HepG2 (cell line): ENCODE results near the gene TTBK2. TPM values are rescaled to one million over a fixed set of nuclear protein-coding genes. Genes with fewer than 3 reads are reported as not detected.

Experiments used
- ATAC-seq: fragments of 200-7000 bp; cut with Tn5 transposase; 3 replicates; pipeline ENCODE4 v1.9.1; 2020; ENCODE audit warnings: mild to moderate bottlenecking, moderate library complexity
- BruUV-seq: library from RNA; stranded (reverse); fragments of 400-500 nt; replicated peaks from 2 replicates; lab custom pipeline; 2021; lab: Mats Ljungman, UMichigan
- CTCF ChIA-PET: fragments of 300-600 bp; formaldehyde crosslinking; extraction: SDS; loops from one replicate; lab custom pipeline; 2021; ENCODE audit warnings: low total read pairs, inconsistent platforms, low intra/inter-chr PET ratio; lab: Yijun Ruan, JAX
- POLR2A ChIA-PET: fragments of 350-600 bp; sonication (Branson Sonifier 250); formaldehyde crosslinking; loops from one replicate; lab custom pipeline; 2020; ENCODE audit warnings: antibody characterized with exemption, inconsistent platforms; lab: Yijun Ruan, JAX
- DNase-seq: peaks from one replicate; pipeline ENCODE4 v3.0.0-alpha.2; 2015; ENCODE audit warnings: low spot score
- FAIRE-seq: peaks from 3 replicates; lab custom pipeline; 2011; peaks lifted over from hg19 to GRCh38; lab: Jason Lieb, UNC
- H2AFZ ChIP-seq: one replicate; pipeline ENCODE4 v1.6.1; 2011; ENCODE audit warnings: low read length, inconsistent platforms
- H3K27ac ChIP-seq: fragments of 300-600 bp; 3 replicates; pipeline ENCODE4 v1.8.0; 2011; ENCODE audit warnings: mixed run types, mild to moderate bottlenecking, mixed read lengths, low read length, inconsistent platforms; ENCODE audit not compliant: insufficient read depth; ENCODE audit errors: extremely low read length
- H3K27me3 ChIP-seq, 2 experiments: fragments of 200-600 bp in 1 of 2; 2 replicates in 1 of 2; 3 replicates in 1 of 2; pipeline versions ENCODE4 v1.6.0 to v1.8.0; 2011; ENCODE audit warnings: low read length in 2 of 2, mild to moderate bottlenecking in 2 of 2, moderate library complexity in 2 of 2, inconsistent platforms in 1 of 2; ENCODE audit not compliant: insufficient read depth in 2 of 2, control insufficient read depth in 1 of 2
- H3K36me3 ChIP-seq, 2 experiments: fragments of 200-600 bp in 1 of 2; replicated peaks in 1 of 2; 2 replicates in 1 of 2; 3 replicates in 1 of 2; pipeline versions ENCODE4 v1.5.1 to v1.8.0; 2011; ENCODE audit warnings: low read length in 2 of 2, inconsistent platforms in 1 of 2; ENCODE audit not compliant: insufficient read depth in 2 of 2, control insufficient read depth in 1 of 2
- H3K4me1 ChIP-seq: 2 replicates; pipeline ENCODE4 v1.5.1; 2012; ENCODE audit warnings: low read length, inconsistent platforms; ENCODE audit not compliant: insufficient read depth
- H3K4me2 ChIP-seq: 2 replicates; pipeline ENCODE4 v1.6.0; 2011; ENCODE audit warnings: low read depth, low read length, inconsistent platforms
- H3K4me3 ChIP-seq, 3 experiments: fragments of 200-600 bp in 1 of 3; sonication (generic), shearing (Covaris generic) in 1 of 3; replicated peaks in 1 of 3; 2 replicates each; pipeline ENCODE4 v1.5.1; 2011 to 2016; ENCODE audit warnings: low read length in 3 of 3, inconsistent platforms in 2 of 3, low read depth in 2 of 3, mild to moderate bottlenecking in 2 of 3, control low read depth in 1 of 3, mixed read lengths in 1 of 3; ENCODE audit not compliant: insufficient read depth in 1 of 3
- H3K79me2 ChIP-seq: one replicate; pipeline ENCODE4 v1.6.1; 2011; ENCODE audit warnings: low read length, inconsistent platforms; ENCODE audit not compliant: insufficient read depth
- H3K9ac ChIP-seq: 2 replicates; pipeline ENCODE4 v1.6.0; 2011; ENCODE audit warnings: mild to moderate bottlenecking, low read depth, low read length, inconsistent platforms; ENCODE audit not compliant: insufficient read depth
- H3K9me3 ChIP-seq: 2 replicates; pipeline ENCODE4 v1.5.1; 2012; ENCODE audit warnings: mild to moderate bottlenecking, low read length
- H4K20me1 ChIP-seq: 2 replicates; pipeline ENCODE4 v1.6.0; 2011; ENCODE audit warnings: inconsistent platforms, mild to moderate bottlenecking, low read length, moderate library complexity; ENCODE audit not compliant: insufficient read depth
- KDM2A ChIP-seq: sonication (generic); formaldehyde crosslinking; IDR thresholded peaks from 2 replicates; pipeline ENCODE4 v1.4.0; 2020; ENCODE audit warnings: low read depth, missing genetic modification reagents, borderline replicate concordance
- MXD4 ChIP-seq: IDR thresholded peaks from 2 replicates; pipeline ENCODE4 v1.6.1; 2016; ENCODE audit warnings: mild to moderate bottlenecking, missing biosample characterization, missing genetic modification reagents
- NFKBIZ ChIP-seq: IDR thresholded peaks from 2 replicates; pipeline ENCODE4 v1.6.1; 2018; ENCODE audit warnings: missing genetic modification reagents, missing compliant biosample characterization
- RFXANK ChIP-seq: IDR thresholded peaks from 2 replicates; pipeline ENCODE4 v1.6.1; 2016
- SCMH1 ChIP-seq: sonication (generic); formaldehyde crosslinking; IDR thresholded peaks from 2 replicates; pipeline ENCODE4 v1.9.0; 2021; ENCODE audit warnings: missing genetic modification reagents, mild to moderate bottlenecking, borderline replicate concordance
- USF2 ChIP-seq, 2 experiments: sonication (generic) in 1 of 2; formaldehyde crosslinking in 1 of 2; IDR thresholded peaks; 2 replicates each; pipeline versions ENCODE4 v1.5.1 to v1.6.1; 2011 to 2020; ENCODE audit warnings: borderline replicate concordance in 1 of 2, low read depth in 1 of 2, low read length in 1 of 2, mild to moderate bottlenecking in 1 of 2, missing genetic modification reagents in 1 of 2, moderate library complexity in 1 of 2
- ZFP1 ChIP-seq: IDR thresholded peaks from 2 replicates; pipeline ENCODE4 v1.6.1; 2016
- ZNF354B ChIP-seq: sonication (generic); formaldehyde crosslinking; IDR thresholded peaks from 2 replicates; pipeline ENCODE4 v1.8.0; 2022; ENCODE audit warnings: mild to moderate bottlenecking, missing genetic modification reagents
- ZNF44 ChIP-seq: sonication (generic); formaldehyde crosslinking; IDR thresholded peaks from 2 replicates; pipeline ENCODE4 v1.5.1; 2020; ENCODE audit warnings: mild to moderate bottlenecking, missing genetic modification reagents
- ZNF547 ChIP-seq: sonication (generic); formaldehyde crosslinking; IDR thresholded peaks from 2 replicates; pipeline ENCODE4 v1.5.1; 2020; ENCODE audit warnings: mild to moderate bottlenecking, missing genetic modification reagents
- ZNF724P ChIP-seq: sonication (generic); formaldehyde crosslinking; IDR thresholded peaks from 2 replicates; pipeline ENCODE4 v1.8.0; 2022; ENCODE audit warnings: missing genetic modification reagents, borderline replicate concordance
- ZZZ3 ChIP-seq: sonication (generic); formaldehyde crosslinking; IDR thresholded peaks from 2 replicates; pipeline ENCODE4 v1.4.0; 2020; ENCODE audit warnings: missing genetic modification reagents, mild to moderate bottlenecking, borderline replicate concordance
- WGBS: methylation state at CpG from one replicate; pipeline ENCODE4 v1.1.6; 2017; ENCODE audit warnings: low lambda C conversion rate; 5-methylcytosine and 5-hydroxymethylcytosine counted together
- in situ Hi-C: cut with HindIII; loops from 2 replicates; pipeline ENCODE4 v1.10.0; 2017; ENCODE audit warnings: low pct_unique_long_range_greater_than_20kb; ENCODE audit not compliant: extremely low pct_ligation_motif_present
- intact Hi-C: fragments of 100-400 bp; cut with micrococcal nuclease; formaldehyde crosslinking; loops from one replicate; pipeline ENCODE4 v1.10.0; 2022; ENCODE audit not compliant: unreplicated experiment
- polyA plus RNA-seq, 8 experiments: library from polyadenylated mRNA; depleted of rRNA in 3 of 8; stranded (reverse) in 7 of 8; unstranded in 1 of 8; fragments of >200 nt; fragmentation: Illumina TruSeq in 4 of 8; extraction: Trizol in 4 of 8; gene quantifications; 2 replicates each; pipeline versions ENCODE4 v1.2.1 to v1.2.3, GENCODE V29; 2011 to 2016; ENCODE audit warnings: low read depth in 4 of 8, missing spikeins in 1 of 8, mixed read lengths in 1 of 8; ENCODE audit not compliant: insufficient read depth in 1 of 8
- total RNA-seq, 5 experiments: library from RNA; depleted of rRNA; stranded (reverse); fragments of >200 nt; fragmentation: Illumina TruSeq; extraction: Trizol; gene quantifications; 2 replicates each; pipeline ENCODE4 v1.2.3, GENCODE V29; 2016; ENCODE audit warnings: low read depth in 1 of 5
- TF ChIP-seq, protein P1 (sequence below): IDR thresholded peaks from 2 replicates; pipeline ENCODE4 v1.6.1; 2016; ENCODE audit warnings: control low read depth
- TF ChIP-seq, protein P2 (sequence below): sonication (generic); formaldehyde crosslinking; IDR thresholded peaks from 2 replicates; pipeline ENCODE4 v1.5.0; 2020; ENCODE audit warnings: mild to moderate bottlenecking, missing genetic modification reagents

TTBK2 gene
- total and polyA plus RNA-seq, 2 of the 13 experiments (the other 11 are each of a cell fraction or from before 2014, with no cell fraction given) = 5.1 to 7.4 TPM

- ATAC-seq (no peak), FAIRE-seq (no peak), DNase-seq (no peak)
- ChIA-PET POLR2A (no interaction called here), CTCF (no interaction called here)
- H3K4me1 ChIP-seq = 0 out of 2 replicates have a peak, but pooled peaks cover 4% of the 10 kb centered on the region
- no peaks in the 10 kb centered on the region for H4K20me1 ChIP-seq
- H3K79me2 ChIP-seq = no peaks in the 10 kb centered on the region
- H3K36me3 ChIP-seq = peaks cover 53 to 91% of the 10 kb centered on the region in 2 experiments
- H3K27me3 ChIP-seq = no peaks in the 10 kb centered on the region
- no peaks in the 10 kb centered on the region for H3K9me3 ChIP-seq
- 90% methylated on average over 6 of the region's 7 CpGs for WGBS
- no TSS peak for BruUV-seq
- H3K9ac ChIP-seq = no peak overlapping the region
- TF ChIP-seq SCMH1 (CRISPR knock-in tag) = no peak
- no peak for TF ChIP-seq USF2 (IDR thresholded peaks at IDR 0.05; ENCODE audit: low read depth, low read length)
- no peak for TF ChIP-seq USF2 (CRISPR knock-in tag; IDR thresholded peaks at IDR 0.05; ENCODE audit: borderline replicate concordance)
- no peak for TF ChIP-seq NFKBIZ (CRISPR knock-in tag)
- TF ChIP-seq ZNF44 = no peak
- no peak for TF ChIP-seq ZFP1
- no peak for TF ChIP-seq KDM2A (CRISPR knock-in tag)
- no peak for TF ChIP-seq RFXANK (CRISPR knock-in tag)
- no peak for TF ChIP-seq ZNF724P (CRISPR knock-in tag)
- TF ChIP-seq, protein P1, sequence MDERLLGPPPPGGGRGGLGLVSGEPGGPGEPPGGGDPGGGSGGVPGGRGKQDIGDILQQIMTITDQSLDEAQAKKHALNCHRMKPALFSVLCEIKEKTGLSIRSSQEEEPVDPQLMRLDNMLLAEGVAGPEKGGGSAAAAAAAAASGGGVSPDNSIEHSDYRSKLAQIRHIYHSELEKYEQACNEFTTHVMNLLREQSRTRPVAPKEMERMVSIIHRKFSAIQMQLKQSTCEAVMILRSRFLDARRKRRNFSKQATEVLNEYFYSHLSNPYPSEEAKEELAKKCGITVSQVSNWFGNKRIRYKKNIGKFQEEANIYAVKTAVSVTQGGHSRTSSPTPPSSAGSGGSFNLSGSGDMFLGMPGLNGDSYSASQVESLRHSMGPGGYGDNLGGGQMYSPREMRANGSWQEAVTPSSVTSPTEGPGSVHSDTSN (CRISPR knock-in tag) = no peak
- no peak for TF ChIP-seq ZNF547 (CRISPR knock-in tag)
- no peak for TF ChIP-seq ZZZ3 (CRISPR knock-in tag)
- TF ChIP-seq, protein P2, sequence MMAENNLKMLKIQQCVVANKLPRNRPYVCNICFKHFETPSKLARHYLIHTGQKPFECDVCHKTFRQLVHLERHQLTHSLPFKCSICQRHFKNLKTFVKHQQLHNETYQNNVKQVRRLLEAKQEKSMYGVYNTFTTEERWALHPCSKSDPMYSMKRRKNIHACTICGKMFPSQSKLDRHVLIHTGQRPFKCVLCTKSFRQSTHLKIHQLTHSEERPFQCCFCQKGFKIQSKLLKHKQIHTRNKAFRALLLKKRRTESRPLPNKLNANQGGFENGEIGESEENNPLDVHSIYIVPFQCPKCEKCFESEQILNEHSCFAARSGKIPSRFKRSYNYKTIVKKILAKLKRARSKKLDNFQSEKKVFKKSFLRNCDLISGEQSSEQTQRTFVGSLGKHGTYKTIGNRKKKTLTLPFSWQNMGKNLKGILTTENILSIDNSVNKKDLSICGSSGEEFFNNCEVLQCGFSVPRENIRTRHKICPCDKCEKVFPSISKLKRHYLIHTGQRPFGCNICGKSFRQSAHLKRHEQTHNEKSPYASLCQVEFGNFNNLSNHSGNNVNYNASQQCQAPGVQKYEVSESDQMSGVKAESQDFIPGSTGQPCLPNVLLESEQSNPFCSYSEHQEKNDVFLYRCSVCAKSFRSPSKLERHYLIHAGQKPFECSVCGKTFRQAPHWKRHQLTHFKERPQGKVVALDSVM (CRISPR knock-in tag) = no peak
- no peak for TF ChIP-seq MXD4 (CRISPR knock-in tag)
- TF ChIP-seq ZNF354B (CRISPR knock-in tag) = no peak
- TF ChIP-seq, all 625 proteins: peak for 0
- no peak overlapping the region for H3K4me3 ChIP-seq
- no peak overlapping the region for H3K4me2 ChIP-seq
- H2AFZ ChIP-seq = no peak overlapping the region
- in situ Hi-C loops = no loop called here
- intact Hi-C loops = no loop called here
- H3K27ac ChIP-seq = no peak overlapping the region
Measured at GRCh38 chr15:42729409-42729808, 191.2 kb downstream of the TTBK2 start.
